Neural progenitor cell (in vitro differentiated cells): ENCODE data around the gene SEMA5B. TPM values are rescaled to one million over a fixed set of nuclear protein-coding genes. Genes with fewer than 3 reads are reported as not detected.

Source experiments
- DNase-seq: peaks from one replicate; pipeline ENCODE4 v3.0.0-alpha.2; 2016; ENCODE audit warnings: low spot score
- H2AFZ ChIP-seq: fragments of 200-600 bp; sonication (generic); replicated peaks from 2 replicates; pipeline ENCODE4 v1.6.1; 2016; ENCODE audit warnings: antibody characterized with exemption
- H3F3A ChIP-seq: fragments of 200-600 bp; sonication (generic); 2 replicates; pipeline ENCODE4 v1.6.1; 2016; ENCODE audit warnings: antibody characterized with exemption, low read depth
- H3K27ac ChIP-seq: fragments of 200-600 bp; sonication (generic); 2 replicates; pipeline ENCODE4 v1.5.1; 2016; ENCODE audit warnings: mild to moderate bottlenecking
- H3K27me3 ChIP-seq: fragments of 200-600 bp; sonication (generic); 2 replicates; pipeline ENCODE4 v1.6.1; 2016; ENCODE audit warnings: mild to moderate bottlenecking, moderate library complexity
- H3K36me3 ChIP-seq: fragments of 200-600 bp; sonication (generic); 2 replicates; pipeline ENCODE4 v1.5.1; 2016
- H3K4me1 ChIP-seq: fragments of 200-600 bp; sonication (generic); 2 replicates; pipeline ENCODE4 v1.6.1; 2016; ENCODE audit warnings: mixed run types
- H3K4me2 ChIP-seq: fragments of 200-600 bp; sonication (generic); 2 replicates; pipeline ENCODE4 v1.6.1; 2016
- H3K4me3 ChIP-seq: fragments of 200-600 bp; sonication (generic); 2 replicates; pipeline ENCODE4 v1.5.1; 2016
- H3K79me2 ChIP-seq: fragments of 200-600 bp; sonication (generic); 2 replicates; pipeline ENCODE4 v1.6.1; 2016; ENCODE audit warnings: low read depth
- H3K9ac ChIP-seq: fragments of 200-600 bp; sonication (generic); 2 replicates; pipeline ENCODE4 v1.6.1; 2016
- H3K9me3 ChIP-seq: fragments of 200-600 bp; sonication (generic); 2 replicates; pipeline ENCODE4 v1.5.1; 2016; ENCODE audit warnings: low read depth
- H4K20me1 ChIP-seq: fragments of 200-600 bp; sonication (generic); 2 replicates; pipeline ENCODE4 v1.6.1; 2016; ENCODE audit warnings: low read depth
- H3K27ac Mint-ChIP-seq: 3 replicates; pipeline ENCODE4 v1.8.0; 2021; ENCODE audit warnings: mixed read lengths
- H3K27me3 Mint-ChIP-seq: 2 replicates; pipeline ENCODE4 v1.8.0; 2022; ENCODE audit warnings: low read depth, mild to moderate bottlenecking, inconsistent platforms, moderate library complexity, mixed read lengths; ENCODE audit not compliant: insufficient read depth
- H3K36me3 Mint-ChIP-seq: 3 replicates; pipeline ENCODE4 v1.8.0; 2021; ENCODE audit warnings: mixed read lengths
- H3K4me1 Mint-ChIP-seq: 3 replicates; pipeline ENCODE4 v1.8.0; 2021; ENCODE audit warnings: mixed read lengths
- H3K4me3 Mint-ChIP-seq: 3 replicates; pipeline ENCODE4 v1.8.0; 2021; ENCODE audit warnings: mild to moderate bottlenecking, moderate library complexity, mixed read lengths
- H3K9me3 Mint-ChIP-seq: 3 replicates; pipeline ENCODE4 v1.8.0; 2020; ENCODE audit warnings: mixed read lengths
- CTCF ChIP-seq: fragments of 200-600 bp; sonication (generic); IDR thresholded peaks from 2 replicates; pipeline ENCODE4 v1.5.1; 2017; ENCODE audit warnings: antibody characterized with exemption, mild to moderate bottlenecking
- EZH2 ChIP-seq: fragments of 200-600 bp; sonication (generic); IDR thresholded peaks from 2 replicates; pipeline ENCODE4 v1.6.1; 2017; ENCODE audit warnings: antibody characterized with exemption, mild to moderate bottlenecking, moderate library complexity
- EZH2phosphoT487 ChIP-seq: fragments of 200-600 bp; sonication (generic); IDR thresholded peaks from 2 replicates; pipeline ENCODE4 v1.6.1; 2017; ENCODE audit warnings: antibody characterized with exemption
- total RNA-seq: library from RNA; depleted of rRNA; stranded (reverse); fragments of >200 nt; gene quantifications from 2 replicates; pipeline ENCODE4 v1.2.3, GENCODE V29; 2015; ENCODE audit warnings: low replicate concordance

Gene SEMA5B
- total RNA-seq, 1 donor from 2014 or later: 10.1 TPM

- no peak overlapping the region for H3K4me3 Mint-ChIP-seq
- Histone ChIP-seq H3K9ac (no peak overlapping the region), H3K9me3 (no peaks in the 10 kb centered on the region), H4K20me1 (peaks cover 22% of the 10 kb centered on the region), H2AFZ (no peak overlapping the region), H3K79me2 (no peaks in the 10 kb centered on the region), H3K27ac (no peak overlapping the region), H3K4me2 (no peak overlapping the region), H3K4me3 (no peak overlapping the region), H3K27me3 (peaks cover 29% of the 10 kb centered on the region), H3K4me1 (peaks cover 8% of the 10 kb centered on the region), H3F3A (no peaks in the 10 kb centered on the region), H3K36me3 (no peaks in the 10 kb centered on the region)
- H3K27ac Mint-ChIP-seq: no peak overlapping the region
- peak; percentile 25 for DNase-seq
- TF ChIP-seq EZH2phosphoT487: no peak
- no peak for TF ChIP-seq CTCF
- no peak for TF ChIP-seq EZH2
- no peaks in the 10 kb centered on the region for H3K9me3 Mint-ChIP-seq
- H3K27me3 Mint-ChIP-seq: peaks cover 4% of the 10 kb centered on the region
- H3K4me1 Mint-ChIP-seq: no peaks in the 10 kb centered on the region
- H3K36me3 Mint-ChIP-seq: peaks cover 16% of the 10 kb centered on the region
Measured at GRCh38 chr3:122918576-122919290, 108.8 kb downstream of the SEMA5B start.

GRCh38 chr3:122917412-122917811 is 110.2 kb downstream of the SEMA5B start:
- no peak for DNase-seq

GRCh38 chr3:122916580-122916979 is 111.0 kb downstream of the SEMA5B start:
- Histone ChIP-seq H3K9ac (no peak overlapping the region), H3K27me3 (peaks cover 8% of the 10 kb centered on the region), H3F3A (no peaks in the 10 kb centered on the region), H3K4me3 (no peak overlapping the region), H3K4me1 (no peaks in the 10 kb centered on the region), H3K4me2 (no peak overlapping the region), H2AFZ (no peak overlapping the region), H3K36me3 (no peaks in the 10 kb centered on the region), H3K79me2 (no peaks in the 10 kb centered on the region), H4K20me1 (peaks cover 10% of the 10 kb centered on the region), H3K9me3 (no peaks in the 10 kb centered on the region), H3K27ac (no peak overlapping the region)
- Mint-ChIP-seq H3K27me3 (peaks cover 4% of the 10 kb centered on the region), H3K4me3 (no peak overlapping the region), H3K9me3 (no peaks in the 10 kb centered on the region), H3K36me3 (peaks cover 16% of the 10 kb centered on the region), H3K27ac (peak overlapping the region; percentile 19), H3K4me1 (no peaks in the 10 kb centered on the region)
- TF ChIP-seq EZH2 (no peak), EZH2phosphoT487 (no peak), CTCF (no peak)
- no peak for DNase-seq

More at GRCh38 chr3:122917412-122917811, 110.2 kb downstream of the SEMA5B start:
- Histone ChIP-seq H3K27me3 (peaks cover 16% of the 10 kb centered on the region), H3K9me3 (no peaks in the 10 kb centered on the region), H3K79me2 (no peaks in the 10 kb centered on the region), H3K27ac (no peak overlapping the region), H3K4me1 (peaks cover 7% of the 10 kb centered on the region), H3K4me3 (no peak overlapping the region), H3K36me3 (no peaks in the 10 kb centered on the region), H4K20me1 (peaks cover 18% of the 10 kb centered on the region), H3F3A (no peaks in the 10 kb centered on the region), H3K4me2 (no peak overlapping the region), H3K9ac (no peak overlapping the region), H2AFZ (no peak overlapping the region)
- Mint-ChIP-seq H3K4me1 (no peaks in the 10 kb centered on the region), H3K27ac (no peak overlapping the region), H3K27me3 (peaks cover 4% of the 10 kb centered on the region), H3K36me3 (peaks cover 16% of the 10 kb centered on the region), H3K9me3 (no peaks in the 10 kb centered on the region), H3K4me3 (no peak overlapping the region)
- no peak for TF ChIP-seq EZH2
- no peak for TF ChIP-seq CTCF
